Liver (tissue), 9 donors: ENCODE data around the gene FAM228A. TPM values are rescaled to one million over a fixed set of nuclear protein-coding genes. Genes with fewer than 3 reads are reported as not detected.

ENCODE experiments used
- DNase-seq: peaks from one replicate; pipeline ENCODE4 v3.0.0-alpha.2; 2017; ENCODE audit warnings: low spot score
- H3K27ac ChIP-seq, 2 donors: one replicate each; pipeline ENCODE4 v1.7.0; 2013; ENCODE audit warnings: inconsistent platforms in 2 of 2, low read length in 2 of 2, control low read depth in 1 of 2, low read depth in 1 of 2, mild to moderate bottlenecking in 1 of 2
- H3K27me3 ChIP-seq, 4 donors: one replicate each; pipeline versions ENCODE4 v1.6.1 to v1.7.0; 2013; ENCODE audit warnings: low read length in 3 of 4, inconsistent platforms in 1 of 4, mild to moderate bottlenecking in 1 of 4, moderate library complexity in 1 of 4; ENCODE audit not compliant: control insufficient read depth in 4 of 4, insufficient read depth in 4 of 4
- H3K36me3 ChIP-seq, 4 donors: one replicate each; pipeline versions ENCODE4 v1.6.1 to v1.7.0; 2013; ENCODE audit warnings: low read length in 3 of 4, mild to moderate bottlenecking in 3 of 4, low read depth in 1 of 4, moderate library complexity in 1 of 4; ENCODE audit not compliant: control insufficient read depth in 4 of 4, insufficient read depth in 3 of 4
- H3K4me1 ChIP-seq, 4 donors: one replicate each; pipeline versions ENCODE4 v1.6.1 to v1.7.0; 2013; ENCODE audit warnings: low read length in 3 of 4, mild to moderate bottlenecking in 3 of 4, moderate library complexity in 1 of 4; ENCODE audit not compliant: control insufficient read depth in 4 of 4, insufficient read depth in 4 of 4
- H3K4me3 ChIP-seq, 3 donors: one replicate each; pipeline versions ENCODE4 v1.6.1 to v1.7.0; 2013; ENCODE audit warnings: low read length in 3 of 3, control low read depth in 1 of 3, low read depth in 1 of 3, mild to moderate bottlenecking in 1 of 3
- H3K9ac ChIP-seq, 2 donors: one replicate each; pipeline ENCODE4 v1.7.0; 2013; ENCODE audit warnings: low read length in 2 of 2, mild to moderate bottlenecking in 2 of 2, moderate library complexity in 2 of 2, control low read depth in 1 of 2, low read depth in 1 of 2
- H3K9me3 ChIP-seq, 4 donors: one replicate each; pipeline versions ENCODE4 v1.6.1 to v1.7.0; 2013; ENCODE audit warnings: low read length in 3 of 4; ENCODE audit not compliant: control insufficient read depth in 4 of 4
- EGR1 ChIP-seq, 2 donors: IDR thresholded peaks; 2 replicates each; pipeline ENCODE4 v1.6.1; 2016 to 2018; ENCODE audit warnings: antibody characterized with exemption in 2 of 2, low read depth in 2 of 2
- GABPA ChIP-seq, 2 donors: IDR thresholded peaks in 1 of 2; conservative IDR thresholded peaks in 1 of 2; 2 replicates each; pipeline ENCODE4 v1.6.1; 2016; ENCODE audit warnings: antibody characterized with exemption in 2 of 2, mild to moderate bottlenecking in 1 of 2, moderate library complexity in 1 of 2
- HNF4A ChIP-seq, 2 donors: conservative IDR thresholded peaks; 2 replicates each; pipeline ENCODE4 v1.6.1; 2016; ENCODE audit warnings: antibody characterized with exemption in 2 of 2, mild to moderate bottlenecking in 2 of 2
- HNF4G ChIP-seq: IDR thresholded peaks from 2 replicates; pipeline ENCODE4 v1.6.1; 2016; ENCODE audit warnings: antibody characterized with exemption
- JUND ChIP-seq, 2 donors: IDR thresholded peaks; 2 replicates each; pipeline ENCODE4 v1.6.1; 2016; ENCODE audit warnings: antibody characterized with exemption in 2 of 2
- MAX ChIP-seq: IDR thresholded peaks from 2 replicates; pipeline ENCODE4 v1.6.1; 2016; ENCODE audit warnings: antibody characterized with exemption
- NR2F2 ChIP-seq: IDR thresholded peaks from 2 replicates; pipeline ENCODE4 v1.6.1; 2016; ENCODE audit warnings: antibody characterized with exemption
- RAD21 ChIP-seq, 2 donors: IDR thresholded peaks; 2 replicates each; pipeline ENCODE4 v1.6.1; 2016; ENCODE audit warnings: antibody characterized with exemption in 2 of 2, mild to moderate bottlenecking in 2 of 2
- RXRA ChIP-seq, 2 donors: IDR thresholded peaks; 2 replicates each; pipeline ENCODE4 v1.6.1; 2017 to 2018; ENCODE audit warnings: antibody characterized with exemption in 2 of 2, mild to moderate bottlenecking in 1 of 2
- SP1 ChIP-seq: IDR thresholded peaks from 2 replicates; pipeline ENCODE4 v1.6.1; 2018; ENCODE audit warnings: antibody characterized with exemption, mild to moderate bottlenecking
- TAF1 ChIP-seq: conservative IDR thresholded peaks from 2 replicates; pipeline ENCODE4 v1.6.1; 2016; ENCODE audit warnings: antibody characterized with exemption, mild to moderate bottlenecking
- YY1 ChIP-seq: IDR thresholded peaks from 2 replicates; pipeline ENCODE4 v1.6.1; 2016; ENCODE audit warnings: antibody characterized with exemption, mild to moderate bottlenecking
- ZBTB33 ChIP-seq: IDR thresholded peaks from 2 replicates; pipeline ENCODE4 v1.6.1; 2016; ENCODE audit warnings: antibody characterized with exemption
- WGBS: extraction: QIAGEN DNeasy Blood & Tissue Kit; methylation state at CpG from one replicate; pipeline ENCODE4 v1.1.7; 2013; 5-methylcytosine and 5-hydroxymethylcytosine counted together
- polyA plus RNA-seq, 2 donors: library from polyadenylated mRNA; stranded (reverse) in 1 of 2; unstranded in 1 of 2; fragments of 200-250 nt in 1 of 2; fragments of >200 nt in 1 of 2; fragmentation: Nextera tagmentation in 1 of 2; extraction: Ambion mirVana in 1 of 2; gene quantifications; one replicate each; pipeline versions ENCODE4 v1.2.1 to v1.2.3, GENCODE V29; 2013 to 2015
- total RNA-seq, 2 donors: library from RNA; depleted of rRNA; stranded (reverse); fragments of >200 nt; gene quantifications; one replicate each; pipeline ENCODE4 v1.2.3, GENCODE V29; 2014
- TF ChIP-seq, protein P1 (sequence below): fragments of 150-350 bp; IDR thresholded peaks from 2 replicates; pipeline ENCODE4 v1.5.1; 2017; ENCODE audit warnings: improper control_type of control experiment, low read depth, low read length; ENCODE audit not compliant: missing input control
- TF ChIP-seq, protein P2 (sequence below): IDR thresholded peaks from 2 replicates; pipeline ENCODE4 v1.6.1; 2016; ENCODE audit warnings: antibody characterized with exemption
- donor health status: healthy.
- donor health status: healthy.
- donor health status: healthy.
- donor health status: healthy.
- donor health status: healthy.

Gene FAM228A
- total and polyA plus RNA-seq, 4 donors, result 0.05 to 0.32 (median 0.18) TPM

- H3K9ac ChIP-seq, result no peak overlapping the region
- H3K36me3 ChIP-seq, result peaks cover 26 to 75% (median 47%) of the 10 kb centered on the region in 4 donors
- TF ChIP-seq HNF4A (conservative IDR thresholded peaks at IDR 0.05) (no peak), GABPA (IDR thresholded peaks at IDR 0.05 in 1 of 2, conservative IDR thresholded peaks at IDR 0.05 in 1 of 2) (no peak), RXRA (IDR thresholded peaks at IDR 0.05) (no peak), YY1 (no peak), SP1 (no peak), JUND (IDR thresholded peaks at IDR 0.05) (no peak), ZBTB33 (no peak), NR2F2 (no peak), TAF1 (no peak), EGR1 (IDR thresholded peaks at IDR 0.05; ENCODE audit: low read depth in 2 of 2) (no peak), HNF4G (no peak)
- TF ChIP-seq, protein P1, sequence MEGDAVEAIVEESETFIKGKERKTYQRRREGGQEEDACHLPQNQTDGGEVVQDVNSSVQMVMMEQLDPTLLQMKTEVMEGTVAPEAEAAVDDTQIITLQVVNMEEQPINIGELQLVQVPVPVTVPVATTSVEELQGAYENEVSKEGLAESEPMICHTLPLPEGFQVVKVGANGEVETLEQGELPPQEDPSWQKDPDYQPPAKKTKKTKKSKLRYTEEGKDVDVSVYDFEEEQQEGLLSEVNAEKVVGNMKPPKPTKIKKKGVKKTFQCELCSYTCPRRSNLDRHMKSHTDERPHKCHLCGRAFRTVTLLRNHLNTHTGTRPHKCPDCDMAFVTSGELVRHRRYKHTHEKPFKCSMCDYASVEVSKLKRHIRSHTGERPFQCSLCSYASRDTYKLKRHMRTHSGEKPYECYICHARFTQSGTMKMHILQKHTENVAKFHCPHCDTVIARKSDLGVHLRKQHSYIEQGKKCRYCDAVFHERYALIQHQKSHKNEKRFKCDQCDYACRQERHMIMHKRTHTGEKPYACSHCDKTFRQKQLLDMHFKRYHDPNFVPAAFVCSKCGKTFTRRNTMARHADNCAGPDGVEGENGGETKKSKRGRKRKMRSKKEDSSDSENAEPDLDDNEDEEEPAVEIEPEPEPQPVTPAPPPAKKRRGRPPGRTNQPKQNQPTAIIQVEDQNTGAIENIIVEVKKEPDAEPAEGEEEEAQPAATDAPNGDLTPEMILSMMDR, result no peak
- TF ChIP-seq, protein P2, sequence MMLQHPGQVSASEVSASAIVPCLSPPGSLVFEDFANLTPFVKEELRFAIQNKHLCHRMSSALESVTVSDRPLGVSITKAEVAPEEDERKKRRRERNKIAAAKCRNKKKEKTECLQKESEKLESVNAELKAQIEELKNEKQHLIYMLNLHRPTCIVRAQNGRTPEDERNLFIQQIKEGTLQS, result no peak
- 86% methylated on average over 8 of the region's 8 CpGs for WGBS
- no peak overlapping the region for H3K27ac ChIP-seq
- H3K27me3 ChIP-seq, result no peaks in the 10 kb centered on the region
- no peak overlapping the region for H3K4me3 ChIP-seq
- H3K9me3 ChIP-seq, result no peaks in the 10 kb centered on the region
- DNase-seq, result no peak
- H3K4me1 ChIP-seq, result no peaks in the 10 kb centered on the region
These were observed 31.9 kb downstream of the FAM228A start for GRCh38 chr2:24206714-24207113.

GRCh38 chr2:24207359-24207758, 32.5 kb downstream of the FAM228A start:
- H3K27me3 ChIP-seq, result no peaks in the 10 kb centered on the region
- DNase-seq, result no peak
- WGBS, result 96% methylated on average over 11 of the region's 11 CpGs
- peaks cover 26 to 81% (median 51%) of the 10 kb centered on the region in 4 donors for H3K36me3 ChIP-seq
- no peak overlapping the region for H3K4me3 ChIP-seq
- H3K9ac ChIP-seq, result no peak overlapping the region
- no peaks in the 10 kb centered on the region for H3K9me3 ChIP-seq
- TF ChIP-seq, protein P1, result no peak
- TF ChIP-seq YY1, result no peak
- TF ChIP-seq HNF4A (conservative IDR thresholded peaks at IDR 0.05), result no peak
- TF ChIP-seq MAX, result no peak
- no peak for TF ChIP-seq RAD21 (IDR thresholded peaks at IDR 0.05)
- no peak for TF ChIP-seq HNF4G
- H3K27ac ChIP-seq, result no peak overlapping the region
- H3K4me1 ChIP-seq, result no peaks in the 10 kb centered on the region
